ENCODE data around the gene RASGRP2. TPM values are rescaled to one million over a fixed set of nuclear protein-coding genes. Genes with fewer than 3 reads are reported as not detected.

Gene RASGRP2
- total RNA-seq, 1 donor from 2014 or later, result 12.0 TPM

DNA sequence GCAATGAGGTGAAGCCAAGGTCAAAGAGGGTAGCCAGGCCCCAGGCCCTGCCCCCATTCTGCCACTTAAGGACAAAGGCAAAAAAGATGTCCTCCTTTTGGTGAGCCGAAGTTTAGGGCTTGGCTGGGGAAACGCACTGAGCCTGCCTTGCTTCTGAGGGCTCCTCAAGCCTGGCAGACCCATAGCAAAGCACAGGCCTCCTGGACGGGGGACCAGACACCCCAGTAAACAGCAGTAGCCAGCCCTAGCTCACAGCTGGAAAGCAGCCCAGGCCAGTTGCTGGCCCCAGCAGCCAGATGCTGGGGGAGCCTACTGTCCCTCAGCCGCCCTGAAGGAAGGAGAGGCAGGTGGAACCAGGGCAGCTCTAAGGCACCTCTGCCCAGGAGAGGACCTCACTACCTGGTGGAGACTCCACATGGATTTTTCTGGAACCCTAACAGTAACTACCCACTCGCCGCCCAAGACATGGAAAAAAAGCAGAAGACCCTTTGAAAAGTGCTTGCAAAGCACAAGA, 19.6 kb upstream of the RASGRP2 start:
- peaks cover 60 to 89% (median 80%) of the 10 kb centered on the region in 3 donors for H3K4me1 ChIP-seq (ENCODE audit: control insufficient read depth in 3 of 3, insufficient read depth in 3 of 3, low read length in 3 of 3)
- peak overlapping the region; percentile 64 to 100 (median 82) for H3K9ac ChIP-seq (ENCODE audit: low read depth in 1 of 3, low read length in 3 of 3)
- H3K4me3 ChIP-seq (ENCODE audit: low read length in 3 of 3), result peak overlapping the region; percentile 46 to 56 (median 51)

DNA sequence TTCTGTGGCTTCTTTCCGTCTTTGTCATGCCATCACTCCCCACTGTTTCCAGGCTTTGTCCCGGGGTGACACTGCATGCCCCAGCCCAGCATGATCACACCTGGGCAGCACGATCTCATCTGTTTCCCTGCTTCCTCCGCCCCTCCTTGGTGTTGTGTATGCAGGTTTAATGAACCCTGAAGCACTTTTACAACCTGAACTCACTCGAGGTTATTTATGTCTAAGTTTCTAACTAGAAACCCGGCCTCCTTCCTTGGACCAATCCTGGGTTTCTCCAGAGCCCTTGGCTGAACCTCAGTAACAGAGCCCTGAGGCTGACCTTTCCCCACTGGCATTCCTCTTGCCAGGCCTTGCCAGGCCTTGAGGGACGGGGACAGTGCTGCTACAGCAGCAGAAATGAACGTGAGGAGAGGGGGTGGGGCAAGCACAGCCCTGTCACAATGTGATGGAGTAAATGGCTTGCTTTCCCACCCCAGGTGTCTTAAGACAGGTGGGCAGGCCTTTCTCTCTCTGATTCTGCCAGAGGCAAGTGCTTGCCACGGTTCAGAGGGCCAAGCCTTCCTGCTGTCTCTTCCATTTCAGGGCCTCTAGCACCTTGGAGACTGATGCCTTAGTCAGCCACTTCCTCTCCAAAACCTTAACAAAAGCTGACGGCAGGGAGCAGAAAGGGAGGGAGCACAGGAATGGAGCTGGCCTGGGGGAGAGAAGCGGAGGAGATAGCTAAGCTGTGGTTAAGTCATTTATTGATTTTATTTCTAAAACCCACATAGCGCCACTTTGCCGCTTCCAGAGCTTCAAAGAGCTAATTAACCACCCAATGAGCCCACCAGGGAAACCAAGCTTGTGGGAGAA, 19.0 kb upstream of the RASGRP2 start:
- H3K9ac ChIP-seq (ENCODE audit: low read depth in 1 of 3, low read length in 3 of 3), result peak overlapping the region; percentile 64 to 100 (median 82)
- H3K27ac ChIP-seq (ENCODE audit: low read depth, low read length), result peak overlapping the region; percentile 98
- peaks cover 61 to 89% (median 83%) of the 10 kb centered on the region in 3 donors for H3K4me1 ChIP-seq (ENCODE audit: control insufficient read depth in 3 of 3, insufficient read depth in 3 of 3, low read length in 3 of 3)
- no peaks in the 10 kb centered on the region for H3K9me3 ChIP-seq (ENCODE audit: control insufficient read depth in 3 of 3, low read length in 3 of 3)
- H3K36me3 ChIP-seq (ENCODE audit: control insufficient read depth in 3 of 3, insufficient read depth in 3 of 3, low read length in 3 of 3), result peaks cover 42 to 46% (median 45%) of the 10 kb centered on the region in 3 donors
- H3K27me3 ChIP-seq (ENCODE audit: control insufficient read depth in 3 of 3, insufficient read depth in 3 of 3, low read length in 3 of 3), result no peaks in the 10 kb centered on the region
- peak overlapping the region; percentile 58 to 71 (median 61) for H3K4me3 ChIP-seq (ENCODE audit: low read length in 3 of 3)

More for the DNA sequence above, 19.6 kb upstream of the RASGRP2 start:
- Histone ChIP-seq H3K27me3 (ENCODE audit: control insufficient read depth in 3 of 3, insufficient read depth in 3 of 3, low read length in 3 of 3) (no peaks in the 10 kb centered on the region), H3K36me3 (ENCODE audit: control insufficient read depth in 3 of 3, insufficient read depth in 3 of 3, low read length in 3 of 3) (peaks cover 42 to 46% (median 46%) of the 10 kb centered on the region in 3 donors), H3K9me3 (ENCODE audit: control insufficient read depth in 3 of 3, low read length in 3 of 3) (no peaks in the 10 kb centered on the region), H3K27ac (ENCODE audit: low read depth, low read length) (peak overlapping the region; percentile 98)

DNA sequence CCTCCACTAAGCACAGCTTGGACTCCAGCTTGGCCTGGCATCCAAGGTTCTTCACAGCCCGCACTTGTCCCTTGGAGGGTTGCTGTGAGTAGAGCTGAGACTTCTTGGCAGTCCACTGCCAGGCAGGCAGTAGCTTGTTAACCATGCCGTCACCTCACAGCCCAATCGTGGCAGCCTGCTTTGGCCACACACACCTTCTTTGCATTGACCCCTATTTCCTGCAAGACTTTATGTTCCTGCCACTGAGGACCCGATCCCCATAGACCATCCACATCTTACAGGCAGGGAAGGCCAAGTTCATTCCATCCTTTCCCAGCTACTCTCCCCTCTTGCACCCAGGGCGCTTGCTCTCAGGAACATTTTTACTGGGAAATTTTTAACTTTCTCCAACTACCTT, 18.3 kb upstream of the RASGRP2 start:
- Histone ChIP-seq H3K27ac (ENCODE audit: low read depth, low read length) (peak overlapping the region; percentile 98), H3K36me3 (ENCODE audit: control insufficient read depth in 3 of 3, insufficient read depth in 3 of 3, low read length in 3 of 3) (peaks cover 42 to 46% (median 45%) of the 10 kb centered on the region in 3 donors), H3K4me1 (ENCODE audit: control insufficient read depth in 3 of 3, insufficient read depth in 3 of 3, low read length in 3 of 3) (peaks cover 61 to 89% (median 83%) of the 10 kb centered on the region in 3 donors), H3K4me3 (ENCODE audit: low read length in 3 of 3) (peak overlapping the region; percentile 58 to 71 (median 61)), H3K9ac (ENCODE audit: low read depth in 1 of 3, low read length in 3 of 3) (peak overlapping the region; percentile 60 to 100 (median 75)), H3K27me3 (ENCODE audit: control insufficient read depth in 3 of 3, insufficient read depth in 3 of 3, low read length in 3 of 3) (no peaks in the 10 kb centered on the region), H3K9me3 (ENCODE audit: control insufficient read depth in 3 of 3, low read length in 3 of 3) (no peaks in the 10 kb centered on the region)

DNA sequence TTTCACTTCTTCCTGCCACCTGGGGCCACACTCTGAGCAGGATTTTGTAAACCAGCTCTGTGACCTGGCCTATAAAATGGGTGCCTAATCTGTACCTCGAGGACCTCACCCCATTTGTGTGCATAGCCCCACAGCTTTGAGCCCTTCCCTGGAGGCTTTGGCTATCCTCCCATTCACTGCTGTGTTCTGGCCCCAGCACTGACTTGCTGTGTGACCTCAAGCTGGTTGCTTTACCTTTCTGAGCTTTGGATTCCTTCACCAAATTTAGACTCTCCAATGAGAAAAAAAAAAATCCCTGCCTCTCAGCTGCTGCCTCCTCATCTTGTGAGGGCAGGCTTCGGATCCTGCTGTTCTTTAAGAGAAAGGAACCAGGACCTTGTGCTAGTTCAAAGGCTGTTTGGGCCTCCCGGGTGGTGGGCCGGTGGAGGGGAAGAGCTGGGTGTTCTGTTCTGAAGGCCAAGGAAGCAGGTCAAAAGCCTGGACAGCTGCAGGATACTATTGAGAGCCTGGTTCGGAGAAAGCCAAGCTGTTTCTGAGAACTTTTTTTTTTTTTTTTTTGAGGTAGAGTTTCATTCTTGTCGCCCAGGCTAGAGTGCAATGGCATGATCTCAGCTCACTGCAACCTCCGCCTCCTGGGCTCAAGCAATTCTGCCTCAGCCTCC, 16.9 kb upstream of the RASGRP2 start:
- H3K27ac ChIP-seq (ENCODE audit: low read depth, low read length), result peak overlapping the region; percentile 98
- peaks cover 70 to 96% (median 90%) of the 10 kb centered on the region in 3 donors for H3K4me1 ChIP-seq (ENCODE audit: control insufficient read depth in 3 of 3, insufficient read depth in 3 of 3, low read length in 3 of 3)

DNA sequence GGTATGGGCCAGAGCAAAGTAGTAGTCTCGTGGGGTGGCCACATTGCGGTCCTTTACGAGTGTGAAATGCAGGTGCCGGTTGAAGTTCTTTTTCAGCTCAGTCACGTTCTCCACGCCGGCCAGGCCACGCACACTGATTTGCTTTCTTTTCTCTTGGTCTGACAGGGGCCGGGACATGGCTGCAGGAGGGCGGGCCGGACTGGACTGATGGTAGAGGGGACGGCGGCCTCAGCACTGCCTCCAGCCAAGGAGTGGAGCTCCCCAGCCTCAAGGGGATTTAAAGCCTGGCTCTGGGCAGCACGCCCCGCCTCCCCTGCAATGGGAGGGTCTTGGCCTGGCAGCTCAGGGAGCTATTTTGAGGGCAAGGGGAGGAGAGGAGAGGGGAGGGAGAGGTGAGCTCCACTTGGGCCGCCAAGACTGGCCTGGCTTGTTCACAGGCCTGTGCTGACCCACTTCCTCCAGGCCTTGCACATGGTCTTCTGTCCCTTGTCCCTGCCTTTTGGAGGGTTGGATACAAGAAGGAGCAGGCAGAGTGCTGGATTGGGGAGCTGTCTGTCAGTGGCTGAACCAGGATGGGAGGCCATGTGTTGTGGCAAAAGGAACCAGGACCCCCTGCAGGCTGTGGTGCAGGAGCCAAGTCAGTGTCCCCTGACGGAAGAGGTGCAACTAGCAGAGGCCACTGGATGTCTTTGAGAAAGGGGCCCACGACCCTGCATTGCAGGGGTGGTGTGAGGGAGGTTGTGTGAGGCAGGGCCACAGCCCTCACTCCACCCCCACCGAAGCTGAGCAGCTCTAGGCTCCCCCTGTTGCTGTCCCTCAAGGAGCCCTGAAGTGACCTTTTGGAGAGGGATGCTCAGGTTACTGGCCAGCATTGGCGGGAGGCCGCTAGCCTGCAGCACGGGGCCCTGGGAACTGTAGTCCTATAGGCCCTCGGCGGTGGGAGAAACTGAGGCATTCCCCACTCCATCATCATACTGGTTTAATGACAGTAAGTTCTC, 16.1 kb upstream of the RASGRP2 start, which contains the start of gene PYGM:
Gene PYGM (minus strand): TSS at position 253 of the 998 bp plus-strand sequence. CDS start 76 bp downstream, at position 177.
- Histone ChIP-seq H3K27me3 (ENCODE audit: control insufficient read depth in 3 of 3, insufficient read depth in 3 of 3, low read length in 3 of 3) (no peaks in the 10 kb centered on the region), H3K27ac (ENCODE audit: low read depth, low read length) (peak within 1 kb of the TSS; percentile 98), H3K4me3 (ENCODE audit: low read length in 3 of 3) (peak within 1 kb of the TSS; percentile 86 to 96 (median 95)), H3K36me3 (ENCODE audit: control insufficient read depth in 3 of 3, insufficient read depth in 3 of 3, low read length in 3 of 3) (peaks cover 40 to 47% (median 46%) of the 10 kb centered on the region in 3 donors), H3K9ac (ENCODE audit: low read depth in 1 of 3, low read length in 3 of 3) (peak within 1 kb of the TSS; percentile 93 to 100 (median 99)), H3K4me1 (ENCODE audit: control insufficient read depth in 3 of 3, insufficient read depth in 3 of 3, low read length in 3 of 3) (peaks cover 76 to 99% (median 94%) of the 10 kb centered on the region in 3 donors), H3K9me3 (ENCODE audit: control insufficient read depth in 3 of 3, low read length in 3 of 3) (no peaks in the 10 kb centered on the region)

More for the DNA sequence above, 16.9 kb upstream of the RASGRP2 start:
- H3K4me3 ChIP-seq (ENCODE audit: low read length in 3 of 3), result peak overlapping the region; percentile 61 to 95 (median 64)
- H3K27me3 ChIP-seq (ENCODE audit: control insufficient read depth in 3 of 3, insufficient read depth in 3 of 3, low read length in 3 of 3), result no peaks in the 10 kb centered on the region
- peak overlapping the region; percentile 51 to 100 (median 87) for H3K9ac ChIP-seq (ENCODE audit: low read depth in 1 of 3, low read length in 3 of 3)
- peaks cover 38 to 44% (median 43%) of the 10 kb centered on the region in 3 donors for H3K36me3 ChIP-seq (ENCODE audit: control insufficient read depth in 3 of 3, insufficient read depth in 3 of 3, low read length in 3 of 3)
- H3K9me3 ChIP-seq (ENCODE audit: control insufficient read depth in 3 of 3, low read length in 3 of 3), result no peaks in the 10 kb centered on the region

DNA sequence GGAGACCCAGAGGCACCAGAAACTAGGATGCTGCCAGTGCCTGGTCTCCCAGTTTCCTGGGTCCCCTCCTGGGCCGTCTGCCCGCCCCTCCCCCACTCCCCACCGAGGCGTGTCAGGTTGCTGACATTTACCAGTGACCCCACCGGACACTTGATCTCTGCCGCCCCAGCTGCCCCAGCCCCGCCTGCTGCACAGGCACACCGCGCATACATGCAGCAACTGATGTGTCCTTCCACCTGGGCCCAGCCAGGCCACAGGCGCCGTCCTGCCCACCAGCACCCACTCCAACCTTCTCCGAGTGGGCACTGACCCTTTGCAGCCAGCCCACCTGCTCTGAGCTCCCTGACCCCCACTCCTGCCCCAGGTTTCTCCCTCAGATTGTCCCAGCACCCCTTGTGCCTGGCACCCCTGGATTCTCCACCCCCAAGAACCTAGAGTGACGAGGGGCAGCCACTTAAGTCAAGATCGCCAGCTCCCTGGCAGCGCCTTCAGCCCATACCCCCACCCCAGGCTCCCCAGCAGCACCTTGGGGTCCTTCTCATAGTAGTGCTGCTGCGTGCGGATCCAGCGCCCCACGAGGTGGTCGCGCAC, 15.3 kb upstream of the RASGRP2 start:
- peak overlapping the region; percentile 93 to 100 (median 99) for H3K9ac ChIP-seq (ENCODE audit: low read depth in 1 of 3, low read length in 3 of 3)
- H3K4me1 ChIP-seq (ENCODE audit: control insufficient read depth in 3 of 3, insufficient read depth in 3 of 3, low read length in 3 of 3), result peaks cover 74 to 98% (median 93%) of the 10 kb centered on the region in 3 donors
- H3K4me3 ChIP-seq (ENCODE audit: low read length in 3 of 3), result peak overlapping the region; percentile 86 to 96 (median 95)
- H3K9me3 ChIP-seq (ENCODE audit: control insufficient read depth in 3 of 3, low read length in 3 of 3), result no peaks in the 10 kb centered on the region
- H3K27ac ChIP-seq (ENCODE audit: low read depth, low read length), result peak overlapping the region; percentile 98
- H3K27me3 ChIP-seq (ENCODE audit: control insufficient read depth in 3 of 3, insufficient read depth in 3 of 3, low read length in 3 of 3), result no peaks in the 10 kb centered on the region
- H3K36me3 ChIP-seq (ENCODE audit: control insufficient read depth in 3 of 3, insufficient read depth in 3 of 3, low read length in 3 of 3), result peaks cover 40 to 47% (median 45%) of the 10 kb centered on the region in 3 donors

DNA sequence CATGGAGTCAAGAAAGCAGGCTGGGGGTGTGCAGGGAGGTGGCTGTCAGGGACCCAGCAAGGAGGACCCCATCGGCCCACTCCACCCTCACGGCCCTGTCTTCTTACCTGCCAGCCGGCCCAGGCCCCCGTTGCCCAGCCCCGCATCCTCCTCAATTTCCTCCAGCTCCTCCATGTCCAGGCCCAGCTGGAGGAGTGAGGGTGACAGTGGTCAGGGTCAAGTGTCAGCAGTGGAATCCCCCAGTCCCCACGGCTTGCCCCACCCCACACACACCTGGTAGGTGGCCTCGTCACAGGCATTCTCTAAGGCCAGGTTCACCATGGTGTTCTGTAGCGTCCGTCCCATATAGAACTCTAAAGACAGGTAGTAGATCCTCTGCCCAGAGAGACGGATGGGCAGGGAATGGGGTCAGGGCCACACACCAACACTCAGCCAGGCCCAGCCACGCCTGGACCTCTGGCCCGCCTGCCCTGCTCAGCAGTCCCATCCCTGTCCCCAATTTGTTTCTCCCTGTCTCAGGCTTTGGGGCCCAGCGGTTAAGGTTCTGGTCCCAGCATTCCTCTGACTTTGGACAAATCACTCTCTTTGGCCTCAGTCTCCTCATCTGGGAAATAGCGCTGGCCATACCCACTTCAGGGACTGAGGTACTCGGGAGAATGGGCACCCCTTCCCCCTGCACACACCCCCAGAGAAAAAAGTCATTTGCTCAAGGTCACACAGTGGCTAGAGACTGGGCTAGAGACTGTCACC, 14.6 kb upstream of the RASGRP2 start:
- Histone ChIP-seq H3K9me3 (ENCODE audit: control insufficient read depth in 3 of 3, low read length in 3 of 3) (no peaks in the 10 kb centered on the region), H3K4me3 (ENCODE audit: low read length in 3 of 3) (peak overlapping the region; percentile 86 to 96 (median 95)), H3K27me3 (ENCODE audit: control insufficient read depth in 3 of 3, insufficient read depth in 3 of 3, low read length in 3 of 3) (no peaks in the 10 kb centered on the region), H3K27ac (ENCODE audit: low read depth, low read length) (peak overlapping the region; percentile 98), H3K36me3 (ENCODE audit: control insufficient read depth in 3 of 3, insufficient read depth in 3 of 3, low read length in 3 of 3) (peaks cover 36 to 50% (median 43%) of the 10 kb centered on the region in 3 donors), H3K9ac (ENCODE audit: low read depth in 1 of 3, low read length in 3 of 3) (peak overlapping the region; percentile 92 to 100 (median 93)), H3K4me1 (ENCODE audit: control insufficient read depth in 3 of 3, insufficient read depth in 3 of 3, low read length in 3 of 3) (peaks cover 72 to 97% (median 91%) of the 10 kb centered on the region in 3 donors)

DNA sequence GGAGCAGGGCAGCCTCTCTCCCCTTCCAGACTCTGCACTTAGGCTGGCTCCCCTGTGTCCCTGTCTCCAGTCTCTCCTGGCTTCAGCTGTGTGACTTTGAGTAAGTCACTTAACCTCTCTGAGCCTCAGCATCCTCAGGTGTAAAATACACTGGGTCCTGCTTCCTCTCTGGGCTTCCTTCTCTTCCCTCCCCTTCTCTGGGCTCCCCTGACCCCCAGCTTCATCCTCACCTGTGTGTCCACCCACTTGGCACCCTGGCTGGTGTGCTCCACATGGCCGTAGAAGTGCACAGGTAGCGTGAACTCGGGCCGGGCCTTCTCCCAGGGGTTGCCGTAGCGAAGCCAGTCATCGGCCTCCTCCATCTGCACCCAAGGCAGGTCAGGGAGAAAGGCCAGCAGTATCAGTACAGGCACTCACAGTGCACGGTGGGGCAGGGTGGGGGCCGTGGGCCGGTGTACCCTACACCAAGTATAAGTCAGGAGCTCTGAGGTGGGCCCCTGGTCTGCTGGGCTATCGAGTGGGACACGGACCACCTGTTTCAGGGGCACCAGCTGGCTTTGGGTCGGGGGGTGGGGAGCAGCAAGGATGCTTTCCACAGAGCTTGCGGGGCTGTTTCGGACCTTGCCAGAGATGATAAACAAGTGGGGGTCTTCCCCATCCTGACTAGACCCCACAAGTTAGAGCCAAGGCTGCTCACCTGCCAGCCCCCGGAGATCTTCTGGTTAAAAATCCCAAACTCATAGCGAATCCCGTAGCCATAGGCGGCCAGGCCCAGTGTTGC, 13.8 kb upstream of the RASGRP2 start:
- Histone ChIP-seq H3K27me3 (ENCODE audit: control insufficient read depth in 3 of 3, insufficient read depth in 3 of 3, low read length in 3 of 3) (no peaks in the 10 kb centered on the region), H3K9ac (ENCODE audit: low read depth in 1 of 3, low read length in 3 of 3) (peak overlapping the region; percentile 92 to 100 (median 93)), H3K36me3 (ENCODE audit: control insufficient read depth in 3 of 3, insufficient read depth in 3 of 3, low read length in 3 of 3) (peaks cover 43 to 56% (median 48%) of the 10 kb centered on the region in 3 donors), H3K9me3 (ENCODE audit: control insufficient read depth in 3 of 3, low read length in 3 of 3) (no peaks in the 10 kb centered on the region), H3K27ac (ENCODE audit: low read depth, low read length) (peak overlapping the region; percentile 98), H3K4me1 (ENCODE audit: control insufficient read depth in 3 of 3, insufficient read depth in 3 of 3, low read length in 3 of 3) (peaks cover 68 to 96% (median 91%) of the 10 kb centered on the region in 3 donors), H3K4me3 (ENCODE audit: low read length in 3 of 3) (peak overlapping the region; percentile 86 to 96 (median 95))
